ENCODE data around the gene LRCOL1. TPM values are rescaled to one million over a fixed set of nuclear protein-coding genes. Genes with fewer than 3 reads are reported as not detected.

The LRCOL1 gene
- total RNA-seq, 2 donors from 2014 or later, result not detected

GRCh38 chr12:132588821-132589669 lies 21.3 kb downstream of the LRCOL1 start:
- no peak for TF ChIP-seq CTCF (IDR thresholded peaks at IDR 0.05)
- H3K4me1 ChIP-seq, result peaks cover 0 to 5% of the 10 kb centered on the region in 2 donors

GRCh38 chr12:132588319-132588718 lies 22.1 kb downstream of the LRCOL1 start:
- H3K4me3 ChIP-seq, result no peak overlapping the region

More at GRCh38 chr12:132588821-132589669, 21.3 kb downstream of the LRCOL1 start:
- Histone ChIP-seq H3K36me3 (no peaks in the 10 kb centered on the region), H3K27ac (no peak overlapping the region), H3K9me3 (peaks cover 0 to 8% of the 10 kb centered on the region in 2 donors), H3K27me3 (no peaks in the 10 kb centered on the region), H3K4me3 (no peak overlapping the region)
- no peak for DNase-seq (ENCODE audit: low spot score)

GRCh38 chr12:132587781-132588180 lies 22.6 kb downstream of the LRCOL1 start:
- Histone ChIP-seq H3K4me1 (no peaks in the 10 kb centered on the region), H3K9me3 (peaks cover 0 to 8% of the 10 kb centered on the region in 2 donors), H3K36me3 (no peaks in the 10 kb centered on the region), H3K4me3 (no peak overlapping the region), H3K27me3 (no peaks in the 10 kb centered on the region), H3K27ac (no peak overlapping the region)
- DNase-seq (ENCODE audit: low spot score), result no peak
- no peak for TF ChIP-seq CTCF (IDR thresholded peaks at IDR 0.05)

More at GRCh38 chr12:132588319-132588718, 22.1 kb downstream of the LRCOL1 start:
- H3K36me3 ChIP-seq, result no peaks in the 10 kb centered on the region
- peaks cover 0 to 8% of the 10 kb centered on the region in 2 donors for H3K9me3 ChIP-seq
- no peak for DNase-seq (ENCODE audit: low spot score)
- no peak overlapping the region for H3K27ac ChIP-seq
- no peak for TF ChIP-seq CTCF (IDR thresholded peaks at IDR 0.05)
- H3K27me3 ChIP-seq, result no peaks in the 10 kb centered on the region
- H3K4me1 ChIP-seq, result peaks cover 0 to under 1% of the 10 kb centered on the region in 2 donors

- no peak for DNase-seq (ENCODE audit: low spot score)
- peaks cover 0 to 8% of the 10 kb centered on the region in 2 donors for H3K9me3 ChIP-seq
- no peaks in the 10 kb centered on the region for H3K27me3 ChIP-seq
- H3K4me1 ChIP-seq, result no peaks in the 10 kb centered on the region
- H3K36me3 ChIP-seq, result peaks cover 4% of the 10 kb centered on the region
- H3K4me3 ChIP-seq, result no peak overlapping the region
- TF ChIP-seq CTCF (IDR thresholded peaks at IDR 0.05), result no peak
- H3K27ac ChIP-seq, result no peak overlapping the region
Observed at GRCh38 chr12:132586929-132587328, 23.5 kb downstream of the LRCOL1 start.

- no peaks in the 10 kb centered on the region for H3K27me3 ChIP-seq
- peaks cover 5% of the 10 kb centered on the region for H3K36me3 ChIP-seq
- H3K4me1 ChIP-seq, result no peaks in the 10 kb centered on the region
- no peak overlapping the region for H3K27ac ChIP-seq
- peaks cover 0 to 8% of the 10 kb centered on the region in 2 donors for H3K9me3 ChIP-seq
- DNase-seq (ENCODE audit: low spot score), result no peak
- H3K4me3 ChIP-seq, result no peak overlapping the region
- TF ChIP-seq CTCF (IDR thresholded peaks at IDR 0.05), result no peak
Observed at GRCh38 chr12:132585177-132585576, 25.2 kb downstream of the LRCOL1 start.
